H54 (cell line): ENCODE data around the gene KDM3A.

Experiments
- DNase-seq: peaks from one replicate; pipeline ENCODE4 v3.0.0; 2011; ENCODE audit warnings: low spot score, mixed read lengths; ENCODE audit not compliant: insufficient read length
- FAIRE-seq: peaks from 3 replicates; lab custom pipeline; 2011; peaks lifted over from hg19 to GRCh38; lab: Jason Lieb, UNC
- POLR2A ChIP-seq: IDR thresholded peaks from 2 replicates; pipeline ENCODE4 v1.6.1; 2011; ENCODE audit warnings: low read depth, mild to moderate bottlenecking, low read length

Gene KDM3A

DNA sequence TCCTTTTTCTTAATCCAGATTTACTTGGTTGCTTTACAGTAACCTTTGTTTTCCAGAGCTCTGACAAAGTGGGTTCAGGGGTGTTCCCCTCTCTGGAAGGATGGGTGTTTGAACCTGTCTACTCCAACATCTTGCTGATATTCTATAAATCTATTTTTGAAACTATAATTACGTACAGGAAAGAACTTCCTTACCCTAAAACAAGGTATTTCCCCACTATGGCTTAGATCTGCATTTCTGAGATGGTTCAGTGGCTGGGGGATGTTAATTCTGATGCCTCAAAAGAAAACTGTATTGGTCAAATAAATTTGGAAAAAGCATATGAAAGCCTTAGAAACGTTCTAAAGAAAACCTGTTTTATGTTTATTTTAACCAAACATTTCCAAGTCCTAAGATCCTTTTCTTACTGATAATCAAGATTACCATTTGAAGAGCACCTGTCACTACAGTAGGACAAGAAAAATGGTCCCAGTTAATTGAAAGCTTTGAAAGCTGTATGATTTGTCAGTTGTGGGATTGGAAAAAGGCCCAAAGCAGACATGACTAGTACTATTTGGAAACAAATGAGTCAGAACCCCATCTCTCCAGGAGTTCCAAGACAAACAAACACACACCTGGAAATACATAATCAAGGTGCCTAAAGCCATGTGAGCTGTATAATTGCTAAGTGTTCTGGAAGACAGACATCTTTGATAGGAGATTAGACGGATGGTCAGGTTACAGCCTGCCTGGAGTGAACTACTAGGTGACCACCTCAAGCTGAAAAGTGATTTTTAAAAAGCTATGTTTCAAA is 57.5 kb downstream of the KDM3A start:
- FAIRE-seq (no peak), DNase-seq (no peak)
- no peak for TF ChIP-seq POLR2A

DNA sequence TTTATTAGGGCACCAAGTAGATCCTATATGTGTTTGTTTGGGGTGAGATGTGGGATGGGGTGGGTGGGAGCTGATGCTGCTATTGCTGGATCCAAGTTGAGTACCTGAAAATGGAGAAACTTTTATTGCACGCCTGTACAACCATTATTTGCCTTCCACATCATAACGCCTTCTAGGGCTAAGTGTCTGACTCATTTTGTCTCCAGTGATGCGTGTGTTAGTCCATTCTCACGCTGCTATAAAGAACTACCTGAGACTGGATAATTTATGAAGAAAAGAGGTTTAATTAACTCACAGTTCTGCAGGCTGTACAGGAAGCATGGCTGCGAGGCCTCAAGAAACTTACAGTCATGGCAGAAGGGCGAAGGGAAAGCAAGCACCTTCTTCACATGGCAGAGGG is 58.2 kb downstream of the KDM3A start:
- no peak for DNase-seq
- FAIRE-seq = no peak
- TF ChIP-seq POLR2A = no peak

- TF ChIP-seq POLR2A = no peak
- no peak for FAIRE-seq
- no peak for DNase-seq
Observed at GRCh38 chr2:86500325-86501083, 59.3 kb downstream of the KDM3A start.

DNA sequence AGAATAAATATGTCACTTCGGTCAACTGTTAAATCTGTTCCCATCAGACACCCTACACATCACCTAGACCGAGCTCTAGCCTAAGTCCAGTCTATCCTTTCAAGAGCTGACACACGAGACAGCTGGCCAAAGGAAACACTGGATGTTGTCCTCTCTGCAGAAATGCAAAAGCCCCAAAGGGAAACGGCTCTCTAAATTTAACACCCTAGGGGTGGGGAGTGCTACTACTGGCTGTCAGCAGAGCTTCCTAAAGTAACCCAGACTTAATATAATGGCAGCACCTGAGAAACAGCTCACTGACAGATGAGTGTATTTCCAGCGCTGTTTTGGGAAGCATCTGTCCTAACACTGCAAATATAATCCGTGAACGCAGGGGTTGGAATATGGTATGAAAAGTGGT is 66.4 kb downstream of the KDM3A start:
- FAIRE-seq = no peak
- no peak for TF ChIP-seq POLR2A
- no peak for DNase-seq

GRCh38 chr2:86510436-86510933 is 69.3 kb downstream of the KDM3A start:
- DNase-seq (no peak), FAIRE-seq (no peak)
- no peak for TF ChIP-seq POLR2A

- DNase-seq = no peak
- no peak for TF ChIP-seq POLR2A
- no peak for FAIRE-seq
Observed at GRCh38 chr2:86512034-86512433, 70.9 kb downstream of the KDM3A start.

DNA sequence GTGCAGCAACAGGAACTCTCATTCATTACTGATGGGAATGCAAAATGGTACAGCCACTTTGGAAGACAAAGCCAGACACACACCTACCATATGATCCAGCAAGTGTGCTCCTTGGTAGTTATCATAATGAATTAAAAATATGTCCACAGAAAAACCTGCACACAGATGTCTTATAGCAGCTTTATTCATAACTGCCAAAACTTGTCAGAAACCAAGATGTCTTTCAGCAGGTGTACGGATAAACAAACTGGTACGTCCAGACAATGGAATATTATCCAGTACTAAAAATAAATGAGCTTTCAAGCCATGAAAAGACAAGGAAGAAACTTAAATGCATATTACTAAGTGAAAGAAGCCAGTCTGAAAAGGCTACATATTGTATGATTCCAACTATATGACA is 71.7 kb downstream of the KDM3A start:
- DNase-seq (no peak), FAIRE-seq (no peak)
- TF ChIP-seq POLR2A = no peak

- FAIRE-seq (no peak), DNase-seq (no peak)
- no peak for TF ChIP-seq POLR2A
Observed at GRCh38 chr2:86513948-86514660, 72.9 kb downstream of the KDM3A start.

- no peak for TF ChIP-seq POLR2A
- DNase-seq (no peak), FAIRE-seq (no peak)
Observed at GRCh38 chr2:86518481-86518880, 77.3 kb downstream of the KDM3A start.

DNA sequence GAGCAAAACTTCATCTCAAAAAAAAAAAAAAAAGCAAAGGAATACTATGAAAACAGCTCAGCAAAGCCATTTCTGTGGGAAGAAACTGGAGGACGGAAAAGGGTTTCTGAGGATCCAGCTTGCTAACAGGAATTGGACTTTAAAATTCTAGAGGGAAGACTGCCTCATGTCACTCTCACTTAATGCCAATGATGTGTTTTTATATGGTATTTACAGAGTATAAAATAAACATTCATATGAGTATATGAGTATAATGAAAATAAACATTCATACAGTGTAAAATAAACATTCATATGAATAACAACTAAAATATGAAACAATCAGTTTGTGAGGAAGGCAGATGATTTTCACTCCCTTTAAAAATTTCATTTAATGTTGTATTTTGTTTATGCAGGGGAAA is 78.2 kb downstream of the KDM3A start:
- no peak for DNase-seq
- TF ChIP-seq POLR2A = no peak
- no peak for FAIRE-seq

GRCh38 chr2:86520153-86520552 is 79.0 kb downstream of the KDM3A start:
- no peak for TF ChIP-seq POLR2A
- no peak for FAIRE-seq
- no peak for DNase-seq

GRCh38 chr2:86521922-86522321 is 80.8 kb downstream of the KDM3A start:
- TF ChIP-seq POLR2A = no peak
- FAIRE-seq (no peak), DNase-seq (no peak)

DNA sequence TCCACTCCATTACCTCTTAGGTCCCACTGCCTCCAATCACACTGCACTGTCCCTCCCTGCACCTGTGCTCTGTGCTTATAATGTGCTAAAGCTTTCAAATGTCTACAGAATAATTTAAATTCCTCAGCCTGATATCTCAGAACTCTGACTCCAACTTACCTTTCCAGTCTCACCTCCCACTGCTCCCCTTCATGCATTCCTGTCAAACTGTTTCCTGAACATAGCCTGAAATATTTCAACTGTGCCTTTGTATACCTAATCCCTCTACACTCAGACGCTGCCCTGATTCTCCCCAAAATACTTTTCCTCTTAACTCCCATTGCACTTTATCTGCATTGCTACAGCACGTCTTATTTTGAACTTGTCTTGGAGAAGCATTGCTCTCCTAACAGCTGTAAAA is 81.5 kb downstream of the KDM3A start:
- FAIRE-seq (no peak), DNase-seq (no peak)
- no peak for TF ChIP-seq POLR2A

GRCh38 chr2:86523491-86523890 is 82.3 kb downstream of the KDM3A start:
- TF ChIP-seq POLR2A = no peak

More at GRCh38 chr2:86523491-86523890, 82.3 kb downstream of the KDM3A start:
- FAIRE-seq (no peak), DNase-seq (no peak)
